GM18520 (cell line): ENCODE measurements around the gene SLC12A7.
"Not testable (repeated sequence)": the region's sequence is repeated elsewhere in the genome, so short reads cannot be mapped to it uniquely, and the experiment has no call there.

Source experiments
- ATAC-seq: cut with Tn5 transposase; IDR thresholded peaks from one replicate; pipeline ENCODE4 v1.9.1; 2021; ENCODE audit not compliant: unreplicated experiment

SLC12A7 gene

DNA sequence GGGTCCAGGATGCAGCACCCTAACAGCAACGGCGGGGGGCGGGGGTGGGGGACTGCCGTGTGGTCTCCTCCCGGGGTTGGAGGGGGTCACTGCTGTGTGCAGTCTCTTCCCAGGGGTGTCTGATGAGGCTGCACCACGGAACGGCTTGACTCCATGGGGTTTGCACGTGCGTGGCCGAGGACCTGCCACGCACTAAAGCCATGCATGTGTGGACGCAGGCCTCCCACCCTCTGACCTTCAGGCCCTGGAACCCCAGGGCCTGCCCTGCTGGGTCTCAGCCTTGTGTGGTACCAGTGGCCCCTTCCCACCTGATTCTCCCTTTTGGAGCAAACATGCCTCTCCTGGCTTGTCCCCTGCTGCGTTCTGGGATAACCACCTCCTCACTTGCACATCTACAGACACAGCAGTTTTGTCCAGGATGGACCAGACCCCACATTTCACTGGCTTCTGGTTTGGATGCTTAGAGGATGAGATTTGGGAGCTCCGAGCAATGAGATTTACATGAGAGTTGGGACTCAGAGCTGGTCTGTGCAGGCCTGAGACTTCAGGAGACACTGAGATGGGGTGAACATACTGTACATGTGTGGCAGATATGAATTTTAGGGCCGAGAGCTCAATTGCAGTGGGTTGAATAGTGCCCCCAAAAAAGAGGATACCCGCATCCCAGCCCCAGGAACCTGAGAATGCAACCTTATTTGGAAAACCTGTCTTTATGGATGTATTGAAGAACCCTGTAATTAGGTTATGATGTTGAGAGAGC is 45.8 kb downstream of the SLC12A7 start:
- no peak for ATAC-seq

DNA sequence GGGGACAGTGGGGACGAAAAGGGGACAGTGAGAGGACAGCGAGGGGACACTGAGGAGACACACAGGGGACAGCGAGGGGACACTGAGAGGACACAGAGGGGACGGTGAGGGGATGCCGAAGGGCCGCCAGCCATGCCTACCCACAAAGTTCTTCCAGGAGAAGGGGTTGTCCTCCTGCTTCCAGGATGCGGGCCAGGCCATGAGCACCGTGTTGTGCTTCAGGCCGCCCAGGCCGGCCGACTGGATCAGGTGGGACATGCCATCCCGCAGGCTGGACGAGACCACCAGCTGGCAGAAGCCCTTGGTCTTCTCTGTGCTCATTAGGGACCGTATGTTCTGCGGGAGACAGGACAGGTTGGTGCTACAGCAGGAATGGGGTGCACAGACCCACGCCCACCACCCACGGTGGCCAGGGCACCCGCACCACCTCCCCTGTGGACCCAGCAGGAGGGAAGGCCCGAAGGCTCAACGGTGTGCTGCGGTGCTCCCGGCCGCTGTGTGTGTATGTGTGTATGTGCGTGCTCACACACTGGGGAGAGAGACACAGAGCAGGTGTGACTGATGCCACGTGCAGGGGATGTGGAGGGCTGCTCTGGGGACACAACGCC is 46.6 kb downstream of the SLC12A7 start:
- ATAC-seq = no peak

DNA sequence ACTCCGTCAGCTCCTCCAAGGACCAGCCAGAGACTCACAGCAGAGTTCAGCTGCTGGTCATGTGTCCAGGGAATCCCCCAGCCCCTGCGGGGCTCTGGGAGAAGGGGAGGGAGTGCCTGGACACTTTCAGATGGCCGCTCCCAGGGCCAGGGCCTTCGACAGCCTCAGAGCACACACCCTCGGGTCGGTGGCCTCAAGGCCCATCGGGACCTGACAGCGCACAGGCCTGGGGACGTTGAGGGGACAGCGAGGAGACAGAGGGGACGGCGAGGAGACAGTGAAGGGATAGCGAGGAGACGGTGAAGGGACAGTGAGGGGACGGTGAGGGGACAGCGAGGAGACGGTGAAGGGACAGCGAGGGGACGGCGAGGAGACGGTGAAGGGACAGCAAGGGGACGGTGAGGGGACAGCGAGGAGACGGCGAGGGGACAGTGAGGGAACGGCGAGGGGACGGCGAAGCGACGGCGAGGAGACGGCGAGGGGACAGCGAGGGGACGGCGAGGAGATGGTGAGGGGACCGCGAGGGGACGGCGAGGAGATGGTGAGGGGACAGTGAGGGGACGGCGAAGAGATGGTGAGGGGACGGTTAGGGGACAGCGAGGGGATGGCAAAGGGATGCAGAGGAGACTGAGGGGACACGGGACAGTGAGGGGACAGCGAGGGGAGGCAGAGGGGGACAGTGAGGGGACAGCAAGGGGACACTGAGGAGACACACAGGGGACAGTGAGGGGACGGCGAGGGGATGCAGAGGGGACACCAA is 47.3 kb downstream of the SLC12A7 start:
- ATAC-seq = no peak

- no peak for ATAC-seq
Observed at GRCh38 chr5:1063661-1064382, 48.0 kb downstream of the SLC12A7 start.

GRCh38 chr5:1062761-1063568 is 48.9 kb downstream of the SLC12A7 start:
- ATAC-seq = no peak

DNA sequence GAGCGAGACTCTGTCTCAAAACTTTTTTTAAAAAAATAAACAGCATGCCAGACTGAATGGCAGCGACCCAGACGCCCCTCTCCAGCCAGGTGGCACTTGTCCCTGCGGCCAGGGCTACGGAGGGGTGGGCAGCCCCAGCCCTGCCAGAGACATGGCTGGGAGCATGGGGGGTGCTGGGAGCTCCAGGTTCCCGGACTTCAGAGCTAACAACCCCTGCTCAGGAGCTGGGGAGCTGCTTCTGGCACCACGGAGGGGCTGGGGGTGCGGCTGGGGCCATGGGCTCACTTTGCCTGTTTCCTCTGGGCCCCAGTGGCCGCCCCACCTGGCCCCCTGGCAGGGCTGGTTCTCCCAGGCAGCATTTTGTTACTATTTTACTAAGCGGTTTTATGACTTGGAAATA is 49.9 kb downstream of the SLC12A7 start:
- ATAC-seq = no peak

DNA sequence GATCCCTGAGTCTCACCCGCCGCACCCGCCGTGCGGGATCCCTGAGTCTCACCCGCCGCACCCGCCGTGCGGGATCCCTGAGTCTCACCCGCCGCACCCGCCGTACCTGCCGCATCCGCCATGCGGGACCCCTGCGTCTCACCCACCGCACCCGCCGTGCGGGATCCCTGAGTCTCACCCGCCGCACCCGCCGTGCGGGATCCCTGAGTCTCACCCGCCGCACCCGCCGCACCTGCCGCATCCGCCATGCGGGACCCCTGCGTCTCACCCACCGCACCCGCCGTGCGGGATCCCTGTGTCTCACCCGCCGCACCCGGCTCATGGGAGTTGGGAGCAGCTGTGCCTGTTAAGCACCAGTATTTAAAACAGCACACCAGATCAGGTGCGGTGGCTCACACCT is 50.6 kb downstream of the SLC12A7 start:
- not testable (repeated sequence) for ATAC-seq

DNA sequence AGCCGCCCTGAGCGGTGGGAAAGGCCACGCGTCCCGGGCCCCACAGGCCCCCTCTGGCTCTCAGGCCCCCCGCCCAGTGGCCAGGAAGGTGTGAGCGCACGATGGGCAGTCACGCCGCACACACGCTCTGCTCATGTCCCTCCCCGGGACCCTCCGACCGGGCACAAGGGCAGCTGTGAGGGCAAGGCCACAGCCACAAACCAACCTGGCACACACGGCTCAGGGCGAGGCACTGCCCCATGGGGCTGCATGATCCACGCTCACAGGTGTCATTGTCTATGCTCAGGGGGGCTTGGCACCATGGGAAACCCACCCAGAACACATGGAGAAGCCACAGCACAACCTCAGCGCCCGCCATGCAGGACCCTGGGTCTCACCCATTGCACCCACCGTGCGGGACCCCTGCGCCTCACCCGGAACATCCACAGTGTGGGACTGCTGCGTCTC is 51.3 kb downstream of the SLC12A7 start:
- ATAC-seq = no peak

DNA sequence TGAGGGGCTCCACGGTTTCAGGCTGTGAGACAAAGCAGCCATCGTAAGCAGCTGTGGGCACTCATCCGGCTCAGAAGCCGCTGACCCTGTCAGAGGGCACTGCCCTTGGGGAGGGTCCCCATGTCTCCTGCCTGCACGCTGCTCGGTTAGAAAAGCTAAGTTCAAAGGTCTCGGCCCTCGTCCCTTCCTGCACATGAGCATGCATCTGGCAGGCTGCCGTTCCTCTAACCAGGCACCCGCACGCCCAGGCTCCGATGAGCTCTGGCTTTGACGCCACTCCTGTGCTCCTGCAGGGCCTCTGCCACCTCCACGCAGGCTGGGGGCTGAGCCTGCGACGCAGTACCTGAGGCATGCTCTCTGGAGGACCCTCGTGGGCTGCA is 52.0 kb downstream of the SLC12A7 start:
- no peak for ATAC-seq

- no peak for ATAC-seq
Observed at GRCh38 chr5:1058988-1059883, 52.6 kb downstream of the SLC12A7 start.

DNA sequence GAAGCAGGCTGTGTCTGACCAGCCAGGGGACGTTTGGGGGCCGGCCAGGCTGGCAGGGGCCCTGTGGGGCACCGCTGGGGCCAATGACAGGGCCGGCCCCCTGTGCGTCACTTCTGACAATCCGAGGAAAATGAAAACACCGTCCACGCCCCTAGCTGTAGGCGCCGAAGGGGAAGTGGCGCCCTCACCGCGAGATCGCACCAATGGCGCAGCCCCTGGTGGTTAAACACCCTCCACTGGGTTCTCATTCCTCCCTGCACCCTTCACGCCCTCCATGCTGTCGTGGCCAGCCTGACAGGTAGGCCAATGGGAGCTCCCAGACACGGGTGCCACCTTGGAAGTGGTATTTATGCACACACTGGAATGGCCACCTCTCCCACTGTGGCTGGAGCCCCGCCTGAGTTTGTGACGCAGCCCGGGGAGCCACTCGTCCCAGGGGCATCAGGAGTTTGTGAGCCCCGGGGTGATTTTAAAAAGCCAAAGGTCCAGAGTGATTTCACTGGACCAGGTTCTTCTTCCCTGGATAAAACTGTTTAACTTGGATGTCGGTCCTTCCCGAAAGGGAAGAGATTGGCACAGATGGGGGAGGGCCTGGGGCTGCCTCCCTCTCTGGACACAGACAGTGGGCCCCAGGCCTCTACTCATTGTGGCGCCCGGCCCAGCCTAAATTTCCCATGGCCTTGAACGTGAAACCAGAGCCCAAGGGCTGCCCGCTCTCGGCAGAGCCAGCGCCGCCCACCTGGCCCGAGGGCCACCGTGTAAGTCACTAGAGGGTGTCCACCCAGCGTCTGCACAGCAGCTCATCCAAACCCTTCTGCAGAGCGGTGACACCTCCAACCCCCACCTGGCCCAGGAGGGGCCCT is 53.5 kb downstream of the SLC12A7 start:
- no peak for ATAC-seq

DNA sequence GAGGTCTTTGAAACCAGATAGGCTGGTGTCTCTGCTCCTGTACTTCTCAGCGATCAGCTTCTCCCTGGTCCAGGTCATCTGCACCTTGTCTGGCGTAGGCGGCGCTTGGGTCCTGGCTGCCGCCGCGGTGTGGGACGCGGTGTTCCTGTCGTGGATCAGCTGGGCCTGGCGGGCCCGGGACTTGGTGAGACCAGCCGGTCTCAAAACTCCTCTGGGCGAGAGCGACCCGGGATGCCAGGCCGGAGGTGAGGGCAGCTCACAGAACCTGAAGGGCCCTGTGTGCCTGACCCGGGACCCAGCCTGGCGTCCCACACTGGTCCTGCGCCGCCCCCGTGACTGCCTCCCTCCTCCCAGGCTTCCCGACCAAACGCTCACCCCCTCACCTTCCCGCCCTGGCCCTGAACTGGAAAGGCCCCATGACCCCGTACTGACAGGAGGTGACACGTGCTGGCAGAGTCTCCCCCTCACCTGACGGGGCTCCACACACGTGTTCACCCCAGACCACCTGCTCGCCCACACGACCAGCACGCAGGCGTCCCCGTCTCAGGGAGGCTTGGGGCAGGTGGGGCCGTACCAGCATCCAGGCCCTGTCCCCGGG is 54.3 kb downstream of the SLC12A7 start:
- no peak for ATAC-seq

GRCh38 chr5:1056611-1057484 is 55.0 kb downstream of the SLC12A7 start:
- no peak for ATAC-seq

DNA sequence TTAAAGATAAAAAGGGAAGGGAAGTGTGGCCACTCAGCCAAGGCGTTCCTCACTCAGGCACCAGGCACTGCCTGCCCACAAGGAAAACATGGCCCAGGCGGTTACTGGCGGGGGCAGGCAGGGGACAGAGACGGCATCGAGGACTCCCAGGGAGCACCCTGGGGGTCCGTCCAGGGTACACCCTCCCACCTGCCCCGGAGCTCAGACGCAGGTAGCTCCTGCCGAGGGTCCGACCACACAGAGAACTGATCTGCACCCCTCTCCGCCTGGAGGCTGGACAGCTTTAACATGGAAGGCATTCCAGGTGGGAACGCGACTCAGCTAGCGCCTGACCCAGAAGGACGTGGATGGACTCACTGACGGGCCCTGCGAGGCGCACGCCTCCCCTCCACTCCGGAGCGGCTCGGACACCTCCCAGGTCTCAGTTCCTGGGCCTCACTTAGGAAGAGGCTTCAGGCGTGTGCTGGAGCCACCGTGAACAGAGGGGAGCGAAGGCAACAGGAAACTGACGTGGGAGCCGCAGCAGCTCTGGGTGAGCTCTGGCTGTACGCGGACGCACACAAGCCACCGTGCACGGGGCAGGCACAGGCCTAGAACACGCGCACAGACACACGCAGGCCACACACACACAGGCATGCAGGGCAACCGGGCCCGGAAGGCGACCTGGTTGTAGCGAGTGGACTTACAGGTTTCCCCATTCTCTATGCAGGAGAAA is 55.8 kb downstream of the SLC12A7 start:
- no peak for ATAC-seq

- ATAC-seq = no peak
Observed at GRCh38 chr5:1054799-1055775, 56.8 kb downstream of the SLC12A7 start.
